NB4 (cell line): ENCODE results near the gene TFPI2.

ENCODE experiments used
- DNase-seq: peaks from one replicate; pipeline ENCODE4 v3.0.0; 2010; ENCODE audit warnings: low read depth
- H3K4me3 ChIP-seq: one replicate; pipeline ENCODE4 v1.5.1; 2011; ENCODE audit warnings: mild to moderate bottlenecking, low read depth, low read length, moderate library complexity
- CTCF ChIP-seq: IDR thresholded peaks from one replicate; pipeline ENCODE4 v1.5.1; 2012; ENCODE audit warnings: low read depth, low read length
- MYC ChIP-seq: IDR thresholded peaks from 2 replicates; pipeline ENCODE4 v1.6.1; 2011; ENCODE audit warnings: low read depth, low read length
- POLR2A ChIP-seq: IDR thresholded peaks from 2 replicates; pipeline ENCODE4 v1.6.1; 2011; ENCODE audit warnings: mild to moderate bottlenecking; ENCODE audit not compliant: insufficient read length; ENCODE audit errors: extremely low read depth
- TF ChIP-seq, protein P1 (sequence below): IDR thresholded peaks from 2 replicates; pipeline ENCODE4 v1.6.1; 2011; ENCODE audit warnings: low read depth, low read length

The TFPI2 gene

GRCh38 chr7:93873998-93874574 lies 16.5 kb downstream of the TFPI2 start:
- TF ChIP-seq POLR2A (no peak), CTCF (no peak)
- TF ChIP-seq, protein P1, sequence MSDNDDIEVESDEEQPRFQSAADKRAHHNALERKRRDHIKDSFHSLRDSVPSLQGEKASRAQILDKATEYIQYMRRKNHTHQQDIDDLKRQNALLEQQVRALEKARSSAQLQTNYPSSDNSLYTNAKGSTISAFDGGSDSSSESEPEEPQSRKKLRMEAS, result no peak
- no peak overlapping the region for H3K4me3 ChIP-seq
- no peak for DNase-seq

DNA sequence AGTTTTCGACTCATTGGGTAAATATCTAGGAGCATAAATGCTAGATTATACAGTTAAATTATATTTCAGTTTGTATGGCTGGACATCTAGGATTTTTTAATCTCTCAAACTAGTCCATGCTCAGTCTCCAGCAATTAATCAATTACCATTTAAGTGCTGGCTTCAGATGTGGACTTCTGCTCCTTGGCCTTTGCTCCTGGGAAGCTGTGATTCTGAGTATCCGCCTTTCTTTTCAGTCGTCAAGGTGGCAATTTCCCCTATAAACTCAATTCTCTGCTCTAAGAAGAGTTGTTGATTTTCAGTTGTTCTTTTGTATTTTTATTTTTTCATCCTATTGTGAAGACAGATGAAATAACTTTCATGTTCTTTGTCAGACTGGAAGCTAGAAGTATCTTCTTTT lies 23.7 kb downstream of the TFPI2 start:
- H3K4me3 ChIP-seq, result no peak overlapping the region
- no peak for TF ChIP-seq CTCF
- TF ChIP-seq POLR2A, result no peak
- TF ChIP-seq, protein P1, result no peak
- TF ChIP-seq MYC, result no peak
- no peak for DNase-seq

DNA sequence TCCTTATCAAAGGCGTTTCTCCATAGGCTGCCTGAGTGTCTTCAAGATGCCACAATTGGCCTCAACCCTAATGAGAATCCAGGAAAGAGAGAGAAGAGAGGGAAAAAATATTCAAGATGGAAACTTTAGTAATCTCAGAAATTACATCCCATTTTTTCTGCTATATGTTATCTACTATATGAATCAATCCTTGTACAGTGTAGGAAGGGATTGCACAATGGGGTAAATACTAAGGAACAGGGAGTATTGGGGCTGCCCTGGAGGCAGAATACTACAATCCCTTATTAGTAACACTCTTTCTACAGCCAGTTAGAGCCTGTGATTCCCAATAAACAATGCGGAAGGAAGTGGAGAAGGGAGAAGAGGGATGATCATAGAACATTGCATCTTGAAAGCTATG lies 27.9 kb downstream of the TFPI2 start:
- DNase-seq, result no peak
- TF ChIP-seq POLR2A (no peak), MYC (no peak), CTCF (no peak)
- TF ChIP-seq, protein P1, result no peak
- no peak overlapping the region for H3K4me3 ChIP-seq

GRCh38 chr7:93861325-93861949 lies 29.1 kb downstream of the TFPI2 start:
- H3K4me3 ChIP-seq, result no peak overlapping the region
- TF ChIP-seq MYC, result no peak
- TF ChIP-seq CTCF, result no peak
- TF ChIP-seq, protein P1, result no peak
- no peak for TF ChIP-seq POLR2A
- no peak for DNase-seq

DNA sequence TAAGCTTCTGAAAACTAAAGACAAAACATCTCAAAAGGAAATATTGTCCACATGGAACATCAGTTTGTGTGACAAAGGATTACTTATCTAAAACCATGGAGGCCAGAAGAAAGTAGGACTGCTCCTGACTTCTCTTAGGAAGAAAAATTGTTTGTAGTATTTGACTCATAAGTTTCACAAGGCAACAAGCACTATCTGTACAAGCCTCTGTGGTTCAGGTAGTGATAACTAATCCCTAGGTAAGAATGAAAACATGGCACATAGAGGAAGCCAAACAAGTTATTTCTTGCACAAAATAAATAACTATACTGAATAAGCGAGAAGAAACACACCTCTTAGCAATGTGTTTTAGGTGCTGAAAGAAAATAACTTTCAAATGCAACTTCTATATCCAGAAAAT lies 30.3 kb downstream of the TFPI2 start:
- TF ChIP-seq CTCF (no peak), MYC (no peak), POLR2A (no peak)
- TF ChIP-seq, protein P1, result no peak
- DNase-seq, result no peak
- no peak overlapping the region for H3K4me3 ChIP-seq
